SK-N-MC (cell line): Measurements from ENCODE around the gene GALNT18.

ENCODE experiments used
- DNase-seq: peaks from one replicate; pipeline ENCODE4 v3.0.0-alpha.2; 2011; ENCODE audit warnings: low read depth, low spot score
- H3K27ac ChIP-seq: fragments of 200-600 bp; sonication (generic); 2 replicates; pipeline ENCODE4 v1.5.1; 2016; ENCODE audit warnings: mixed run types
- H3K36me3 ChIP-seq: fragments of 200-600 bp; sonication (generic); 2 replicates; pipeline ENCODE4 v1.6.1; 2017; ENCODE audit warnings: antibody characterized with exemption, low read length, mixed read lengths; ENCODE audit not compliant: insufficient read depth
- H3K4me3 ChIP-seq: fragments of 200-600 bp; sonication (generic); 2 replicates; pipeline ENCODE4 v1.5.1; 2016
- H3K9ac ChIP-seq: fragments of 200-600 bp; sonication (generic); 2 replicates; pipeline ENCODE4 v1.8.0; 2017; ENCODE audit warnings: mixed run types, mixed read lengths; ENCODE audit not compliant: insufficient read length
- H3K9me3 ChIP-seq: fragments of 200-600 bp; sonication (generic); 2 replicates; pipeline ENCODE4 v1.6.1; 2017; ENCODE audit warnings: low read depth, mild to moderate bottlenecking, antibody characterized with exemption, low read length, moderate library complexity, mixed read lengths
- EZH2 ChIP-seq: fragments of 200-600 bp; sonication (generic); IDR thresholded peaks from one replicate; pipeline ENCODE4 v1.6.1; 2017; ENCODE audit warnings: antibody characterized with exemption
- FOXP2 ChIP-seq: optimal IDR thresholded peaks from 2 replicates; pipeline ENCODE3; 2011; ENCODE audit warnings: mild to moderate bottlenecking, moderate library complexity; ENCODE audit not compliant: insufficient read depth; ENCODE audit errors: extremely low read length, control extremely low read depth
- POLR2AphosphoS5 ChIP-seq: IDR thresholded peaks from 2 replicates; pipeline ENCODE4 v1.6.1; 2012; ENCODE audit warnings: mild to moderate bottlenecking, low read depth, low read length, borderline replicate concordance

The GALNT18 gene

GRCh38 chr11:11580841-11581411, 40.9 kb downstream of the GALNT18 start:
- H3K27ac ChIP-seq, result no peak overlapping the region
- no peak for DNase-seq
- TF ChIP-seq FOXP2, result no peak
- no peak for TF ChIP-seq POLR2AphosphoS5
- TF ChIP-seq EZH2, result no peak
- H3K4me3 ChIP-seq, result no peak overlapping the region
- no peaks in the 10 kb centered on the region for H3K9me3 ChIP-seq
- no peak overlapping the region for H3K9ac ChIP-seq
- H3K36me3 ChIP-seq, result no peaks in the 10 kb centered on the region

DNA sequence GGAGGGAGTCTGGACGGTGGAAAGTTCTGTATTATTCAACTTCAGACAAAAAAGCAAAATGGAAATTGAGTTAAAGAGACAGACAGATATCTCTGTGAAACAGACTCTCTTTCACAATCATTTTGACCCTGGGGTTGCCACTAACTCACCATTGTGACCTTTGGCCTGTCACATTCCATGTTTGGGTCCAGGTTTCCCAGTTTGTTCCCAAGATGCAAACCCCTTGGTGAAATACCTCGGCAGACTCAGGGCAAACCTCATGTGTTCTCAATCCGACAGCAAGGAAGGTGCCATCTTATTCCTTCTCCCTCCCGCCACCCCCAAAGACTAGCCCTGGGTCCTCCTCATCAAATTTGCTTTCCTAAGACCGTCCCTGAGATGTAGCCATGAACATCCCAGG, 41.8 kb downstream of the GALNT18 start:
- Histone ChIP-seq H3K9me3 (no peaks in the 10 kb centered on the region), H3K36me3 (no peaks in the 10 kb centered on the region), H3K27ac (no peak overlapping the region), H3K4me3 (no peak overlapping the region), H3K9ac (no peak overlapping the region)
- DNase-seq, result no peak
- TF ChIP-seq POLR2AphosphoS5 (no peak), EZH2 (no peak), FOXP2 (no peak)

GRCh38 chr11:11579012-11579988, 42.5 kb downstream of the GALNT18 start:
- DNase-seq, result no peak
- TF ChIP-seq POLR2AphosphoS5 (no peak), FOXP2 (no peak), EZH2 (no peak)
- H3K27ac ChIP-seq, result no peak overlapping the region

DNA sequence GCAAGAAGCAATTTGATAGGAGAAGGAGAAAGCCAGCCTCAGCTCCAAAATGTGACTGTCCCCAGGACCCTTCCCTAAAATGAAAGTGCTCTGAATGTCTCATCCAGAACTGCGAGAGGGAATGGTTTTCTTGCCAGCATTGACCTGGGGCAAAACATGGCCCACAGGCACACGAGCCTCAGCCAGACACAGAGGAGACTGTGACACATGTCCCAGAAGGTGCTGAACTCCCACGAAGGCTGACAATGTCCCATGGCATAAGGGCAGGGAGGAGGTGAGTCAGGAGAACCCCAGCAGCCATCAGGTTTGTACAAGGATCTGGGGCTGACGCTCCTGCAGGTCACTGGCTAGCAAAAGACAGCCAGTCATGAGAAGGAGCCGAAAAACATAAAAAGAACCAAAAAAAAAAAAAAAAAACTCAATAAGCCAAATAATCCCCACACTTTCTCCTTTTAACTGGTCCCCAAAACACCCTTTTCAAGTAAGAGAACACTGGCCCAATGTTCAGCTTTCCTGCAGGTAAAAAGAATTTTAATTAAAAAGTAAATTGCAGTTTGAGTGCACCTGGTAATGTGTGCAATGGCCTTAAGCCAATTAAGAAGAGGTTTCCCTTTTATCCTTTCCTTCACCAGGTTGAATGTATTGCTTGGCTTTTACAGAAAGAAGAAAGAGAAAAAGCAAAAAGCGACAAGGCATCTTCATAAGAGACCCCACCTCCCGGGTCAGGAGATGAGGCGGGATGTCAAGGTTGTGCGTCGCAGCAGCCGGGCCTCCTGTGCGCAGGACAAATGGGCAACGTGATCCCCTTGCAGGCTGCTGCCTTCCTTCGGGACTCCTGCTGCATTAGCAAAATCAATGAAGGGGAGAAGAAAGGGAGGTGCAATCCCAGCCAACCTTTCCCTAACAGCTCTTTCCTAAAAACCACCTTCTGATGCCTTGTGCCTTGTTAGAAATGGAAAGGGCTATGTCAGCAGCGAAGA, 43.6 kb downstream of the GALNT18 start:
- Histone ChIP-seq H3K9ac (no peak overlapping the region), H3K36me3 (no peaks in the 10 kb centered on the region)
- DNase-seq, result no peak

More at GRCh38 chr11:11579012-11579988, 42.5 kb downstream of the GALNT18 start:
- Histone ChIP-seq H3K9ac (no peak overlapping the region), H3K9me3 (no peaks in the 10 kb centered on the region), H3K36me3 (no peaks in the 10 kb centered on the region), H3K4me3 (no peak overlapping the region)

DNA sequence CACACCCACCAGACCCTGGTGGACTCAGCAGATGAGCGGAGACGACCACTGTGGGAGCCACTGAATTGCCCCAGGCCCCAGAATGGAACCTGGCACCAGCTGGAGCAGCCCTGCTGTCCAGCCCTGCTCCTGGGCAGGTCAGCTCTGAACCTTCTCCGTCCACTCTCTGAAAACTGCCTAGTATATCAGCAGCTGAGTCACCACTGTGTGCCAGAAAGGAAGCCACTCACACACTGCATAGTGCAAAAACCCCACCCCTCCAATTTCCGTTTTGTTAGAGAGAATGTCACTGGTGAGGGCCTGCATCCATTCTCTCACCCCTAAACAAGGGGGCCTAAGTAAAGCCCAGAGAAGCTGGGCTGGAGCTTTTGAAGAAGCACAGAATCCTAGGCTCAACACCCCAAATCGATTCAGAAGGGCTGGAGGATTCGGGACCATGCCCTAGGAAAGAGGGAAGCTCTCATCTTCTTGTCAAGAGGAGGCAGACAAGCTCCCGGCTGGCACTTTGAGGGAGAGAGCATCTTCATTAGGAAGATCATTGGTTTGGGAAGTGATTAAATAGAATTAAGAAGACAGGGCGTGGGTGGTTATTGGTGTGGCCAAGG, 44.5 kb downstream of the GALNT18 start:
- DNase-seq, result no peak
- Histone ChIP-seq H3K36me3 (no peaks in the 10 kb centered on the region), H3K4me3 (no peak overlapping the region), H3K27ac (no peak overlapping the region), H3K9ac (no peak overlapping the region), H3K9me3 (no peaks in the 10 kb centered on the region)
- TF ChIP-seq POLR2AphosphoS5 (no peak), EZH2 (no peak), FOXP2 (no peak)

More for the DNA sequence above, 43.6 kb downstream of the GALNT18 start:
- no peaks in the 10 kb centered on the region for H3K9me3 ChIP-seq
- no peak overlapping the region for H3K4me3 ChIP-seq
- H3K27ac ChIP-seq, result no peak overlapping the region
- TF ChIP-seq EZH2, result no peak
- no peak for TF ChIP-seq FOXP2
- TF ChIP-seq POLR2AphosphoS5, result no peak

DNA sequence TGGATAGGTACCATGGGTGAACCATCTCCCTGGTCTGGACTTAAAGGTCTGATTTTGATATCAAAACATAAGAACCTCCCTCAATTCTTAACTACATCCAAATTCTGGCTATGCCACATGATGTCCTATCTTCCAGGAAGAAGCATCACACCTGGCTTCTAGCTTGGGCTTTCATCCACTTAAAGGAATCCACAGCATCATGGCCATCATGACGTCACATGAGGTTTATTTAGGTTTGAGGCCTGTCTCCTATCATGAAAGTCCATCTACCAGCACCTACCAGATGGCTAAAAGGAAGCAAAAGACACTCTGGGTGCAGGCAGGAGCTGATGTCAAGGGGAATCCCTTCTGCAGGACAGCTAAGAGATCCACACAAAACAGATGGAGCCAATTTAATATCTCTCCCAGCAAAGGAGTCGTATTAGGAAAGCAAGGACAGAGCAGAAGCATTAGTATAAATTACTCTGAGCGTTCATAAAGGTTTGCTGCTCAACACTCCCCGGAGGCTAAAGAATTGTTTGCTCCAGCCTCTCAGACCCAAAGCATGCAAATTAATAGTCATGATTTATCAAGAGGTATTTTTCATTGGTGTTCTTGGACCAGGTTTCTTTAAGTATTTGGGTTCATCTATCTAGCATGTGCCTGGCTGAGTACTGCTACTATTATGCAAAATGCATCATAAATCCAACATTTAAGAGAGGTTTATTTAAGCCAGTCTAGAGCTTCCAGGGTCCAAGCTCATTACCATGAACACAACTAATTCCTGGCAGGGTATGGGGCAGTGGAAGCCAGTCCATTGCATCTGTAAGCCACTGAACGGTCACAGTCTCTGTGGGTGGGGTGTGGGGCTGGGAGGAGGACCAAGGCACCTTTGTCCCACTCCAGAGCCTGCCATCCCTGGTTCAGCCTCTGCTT, 47.2 kb downstream of the GALNT18 start:
- no peak for DNase-seq
- no peak overlapping the region for H3K9ac ChIP-seq
- TF ChIP-seq FOXP2 (no peak), POLR2AphosphoS5 (no peak), EZH2 (no peak)

DNA sequence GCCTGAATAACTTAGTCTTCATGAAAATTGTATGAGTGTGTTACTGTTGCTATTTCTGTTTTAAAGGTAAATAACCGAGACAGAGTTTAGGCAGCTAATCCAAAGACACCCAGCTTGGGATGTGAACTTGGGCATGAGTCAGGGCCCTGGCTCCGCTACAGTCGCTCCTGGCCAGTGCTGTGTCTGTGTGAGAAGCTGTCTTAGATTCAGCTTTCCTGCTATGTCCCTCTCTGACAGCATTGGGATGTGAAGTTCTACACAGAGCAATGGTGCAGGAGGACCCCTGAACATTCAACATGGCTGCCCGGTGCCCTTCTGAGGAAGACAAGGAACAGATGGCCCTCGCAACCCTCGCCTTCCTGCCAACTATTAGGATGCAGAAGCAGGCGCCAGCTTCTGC, 49.4 kb downstream of the GALNT18 start:
- Histone ChIP-seq H3K9me3 (no peaks in the 10 kb centered on the region), H3K36me3 (no peaks in the 10 kb centered on the region), H3K4me3 (no peak overlapping the region), H3K9ac (no peak overlapping the region), H3K27ac (no peak overlapping the region)
- TF ChIP-seq FOXP2 (no peak), POLR2AphosphoS5 (no peak), EZH2 (no peak)
- DNase-seq, result no peak

More for the DNA sequence above, 47.2 kb downstream of the GALNT18 start:
- H3K4me3 ChIP-seq, result no peak overlapping the region
- H3K27ac ChIP-seq, result no peak overlapping the region
- H3K9me3 ChIP-seq, result no peaks in the 10 kb centered on the region
- no peaks in the 10 kb centered on the region for H3K36me3 ChIP-seq
